Measurements from ENCODE around the gene SVEP1. TPM values are rescaled to one million over a fixed set of nuclear protein-coding genes. Genes with fewer than 3 reads are reported as not detected.

SVEP1 gene
- total RNA-seq, 1 experiment from 2014 or later, result 0.05 TPM

DNA sequence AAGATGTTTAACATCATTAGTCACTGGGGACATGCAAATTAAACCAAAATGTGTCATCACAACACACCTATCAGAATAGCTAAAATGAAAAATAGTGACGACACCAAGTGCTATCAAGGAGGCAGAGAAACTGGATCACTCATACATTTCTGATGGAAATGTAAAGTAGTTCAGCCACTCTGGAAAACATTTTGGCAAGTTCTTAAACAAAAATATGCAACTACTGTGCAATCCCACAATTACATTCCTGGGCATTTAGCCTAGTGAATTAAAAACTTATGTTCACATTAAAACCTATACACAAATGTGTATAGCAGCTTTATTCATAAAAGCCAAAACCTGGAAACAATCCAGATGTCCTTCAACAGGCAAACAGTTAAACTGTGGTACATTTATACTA, 53.1 kb downstream of the SVEP1 start:
- ChIA-PET CTCF (no interaction called here), POLR2A (no interaction called here)
- in situ Hi-C loops (cut with HindIII; ENCODE audit: low pct_unique_long_range_greater_than_20kb, low sequenced_read_pairs), result no loop called here
- Histone ChIP-seq H3K27me3 (ENCODE audit: control insufficient read depth, insufficient read depth, low read length) (no peaks in the 10 kb centered on the region), H3K36me3 (ENCODE audit: control insufficient read depth, insufficient read depth, low read length) (no peaks in the 10 kb centered on the region), H3K27ac (ENCODE audit: low read length) (no peak overlapping the region), H3K4me3 (ENCODE audit: low read depth in 2 of 2, low read length in 2 of 2) (no peak overlapping the region), H3K4me1 (ENCODE audit: control insufficient read depth, insufficient read depth, low read length) (no peaks in the 10 kb centered on the region), H3K9me3 (ENCODE audit: control insufficient read depth, insufficient read depth, low read depth, low read length) (no peaks in the 10 kb centered on the region)
- ATAC-seq, result no peak
- intact Hi-C loops (cut with micrococcal nuclease; ENCODE audit: unreplicated experiment), result no loop called here
- TF ChIP-seq SIN3A (IDR thresholded peaks at IDR 0.05; ENCODE audit: borderline replicate concordance, insufficient read depth, low read depth, low read length) (no peak), TCF7L2 (IDR thresholded peaks at IDR 0.05; ENCODE audit: low read depth, low read length) (no peak), POLR2AphosphoS5 (IDR thresholded peaks at IDR 0.05; ENCODE audit: low read depth, low read length) (no peak)
- TF ChIP-seq, protein P1, sequence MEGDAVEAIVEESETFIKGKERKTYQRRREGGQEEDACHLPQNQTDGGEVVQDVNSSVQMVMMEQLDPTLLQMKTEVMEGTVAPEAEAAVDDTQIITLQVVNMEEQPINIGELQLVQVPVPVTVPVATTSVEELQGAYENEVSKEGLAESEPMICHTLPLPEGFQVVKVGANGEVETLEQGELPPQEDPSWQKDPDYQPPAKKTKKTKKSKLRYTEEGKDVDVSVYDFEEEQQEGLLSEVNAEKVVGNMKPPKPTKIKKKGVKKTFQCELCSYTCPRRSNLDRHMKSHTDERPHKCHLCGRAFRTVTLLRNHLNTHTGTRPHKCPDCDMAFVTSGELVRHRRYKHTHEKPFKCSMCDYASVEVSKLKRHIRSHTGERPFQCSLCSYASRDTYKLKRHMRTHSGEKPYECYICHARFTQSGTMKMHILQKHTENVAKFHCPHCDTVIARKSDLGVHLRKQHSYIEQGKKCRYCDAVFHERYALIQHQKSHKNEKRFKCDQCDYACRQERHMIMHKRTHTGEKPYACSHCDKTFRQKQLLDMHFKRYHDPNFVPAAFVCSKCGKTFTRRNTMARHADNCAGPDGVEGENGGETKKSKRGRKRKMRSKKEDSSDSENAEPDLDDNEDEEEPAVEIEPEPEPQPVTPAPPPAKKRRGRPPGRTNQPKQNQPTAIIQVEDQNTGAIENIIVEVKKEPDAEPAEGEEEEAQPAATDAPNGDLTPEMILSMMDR (IDR thresholded peaks at IDR 0.05), result no peak
- TF ChIP-seq, protein P2, sequence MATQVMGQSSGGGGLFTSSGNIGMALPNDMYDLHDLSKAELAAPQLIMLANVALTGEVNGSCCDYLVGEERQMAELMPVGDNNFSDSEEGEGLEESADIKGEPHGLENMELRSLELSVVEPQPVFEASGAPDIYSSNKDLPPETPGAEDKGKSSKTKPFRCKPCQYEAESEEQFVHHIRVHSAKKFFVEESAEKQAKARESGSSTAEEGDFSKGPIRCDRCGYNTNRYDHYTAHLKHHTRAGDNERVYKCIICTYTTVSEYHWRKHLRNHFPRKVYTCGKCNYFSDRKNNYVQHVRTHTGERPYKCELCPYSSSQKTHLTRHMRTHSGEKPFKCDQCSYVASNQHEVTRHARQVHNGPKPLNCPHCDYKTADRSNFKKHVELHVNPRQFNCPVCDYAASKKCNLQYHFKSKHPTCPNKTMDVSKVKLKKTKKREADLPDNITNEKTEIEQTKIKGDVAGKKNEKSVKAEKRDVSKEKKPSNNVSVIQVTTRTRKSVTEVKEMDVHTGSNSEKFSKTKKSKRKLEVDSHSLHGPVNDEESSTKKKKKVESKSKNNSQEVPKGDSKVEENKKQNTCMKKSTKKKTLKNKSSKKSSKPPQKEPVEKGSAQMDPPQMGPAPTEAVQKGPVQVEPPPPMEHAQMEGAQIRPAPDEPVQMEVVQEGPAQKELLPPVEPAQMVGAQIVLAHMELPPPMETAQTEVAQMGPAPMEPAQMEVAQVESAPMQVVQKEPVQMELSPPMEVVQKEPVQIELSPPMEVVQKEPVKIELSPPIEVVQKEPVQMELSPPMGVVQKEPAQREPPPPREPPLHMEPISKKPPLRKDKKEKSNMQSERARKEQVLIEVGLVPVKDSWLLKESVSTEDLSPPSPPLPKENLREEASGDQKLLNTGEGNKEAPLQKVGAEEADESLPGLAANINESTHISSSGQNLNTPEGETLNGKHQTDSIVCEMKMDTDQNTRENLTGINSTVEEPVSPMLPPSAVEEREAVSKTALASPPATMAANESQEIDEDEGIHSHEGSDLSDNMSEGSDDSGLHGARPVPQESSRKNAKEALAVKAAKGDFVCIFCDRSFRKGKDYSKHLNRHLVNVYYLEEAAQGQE (IDR thresholded peaks at IDR 0.05; ENCODE audit: insufficient read depth in 1 of 2, low read depth in 2 of 2, low read length in 1 of 2), result no peak
- DNase-seq (ENCODE audit: low read depth, low spot score), result no peak
- BruUV-seq (replicated peaks), result no TSS peak

DNA sequence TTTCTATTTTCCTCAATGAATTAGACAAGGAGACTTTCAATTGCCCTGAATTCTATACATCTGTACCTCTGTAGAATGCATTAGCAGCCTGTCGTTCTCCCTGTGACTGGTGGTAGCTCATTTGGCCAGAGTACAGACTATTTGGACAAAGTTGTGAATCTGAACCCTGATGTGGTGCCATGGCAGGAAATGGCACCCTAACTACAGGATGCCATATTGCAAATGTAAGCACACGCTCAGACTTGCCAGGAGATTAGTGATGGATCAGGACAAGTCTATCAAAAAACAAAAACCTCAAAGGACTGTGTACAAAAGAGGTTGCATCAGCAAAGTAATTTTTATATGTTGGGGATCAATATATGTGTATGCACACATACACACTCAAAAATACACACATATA, 58.3 kb downstream of the SVEP1 start:
- intact Hi-C loops (cut with micrococcal nuclease; ENCODE audit: unreplicated experiment), result no loop called here
- H3K4me3 ChIP-seq (ENCODE audit: low read depth in 2 of 2, low read length in 2 of 2), result no peak overlapping the region
- BruUV-seq (replicated peaks), result no TSS peak
- H3K9me3 ChIP-seq (ENCODE audit: control insufficient read depth, insufficient read depth, low read depth, low read length), result no peaks in the 10 kb centered on the region
- CTCF ChIA-PET, result no interaction called here
- POLR2A ChIA-PET, result no interaction called here
- no peaks in the 10 kb centered on the region for H3K36me3 ChIP-seq (ENCODE audit: control insufficient read depth, insufficient read depth, low read length)
- H3K4me1 ChIP-seq (ENCODE audit: control insufficient read depth, insufficient read depth, low read length), result no peaks in the 10 kb centered on the region
- TF ChIP-seq, protein P1 (IDR thresholded peaks at IDR 0.05), result no peak
- TF ChIP-seq SIN3A (IDR thresholded peaks at IDR 0.05; ENCODE audit: borderline replicate concordance, insufficient read depth, low read depth, low read length) (no peak), TCF7L2 (IDR thresholded peaks at IDR 0.05; ENCODE audit: low read depth, low read length) (no peak), POLR2AphosphoS5 (IDR thresholded peaks at IDR 0.05; ENCODE audit: low read depth, low read length) (no peak)
- TF ChIP-seq, protein P2 (IDR thresholded peaks at IDR 0.05; ENCODE audit: insufficient read depth in 1 of 2, low read depth in 2 of 2, low read length in 1 of 2), result no peak
- in situ Hi-C loops (cut with HindIII; ENCODE audit: low pct_unique_long_range_greater_than_20kb, low sequenced_read_pairs), result no loop called here
- no peak for ATAC-seq
- H3K27me3 ChIP-seq (ENCODE audit: control insufficient read depth, insufficient read depth, low read length), result no peaks in the 10 kb centered on the region
- DNase-seq (ENCODE audit: low read depth, low spot score), result no peak
- no peak overlapping the region for H3K27ac ChIP-seq (ENCODE audit: low read length)
